Endothelial cell of umbilical vein (primary cell): ENCODE measurements around the gene ZNHIT3.

Experiments used
- EZH2 ChIP-seq: IDR thresholded peaks from 2 replicates; pipeline ENCODE4 v1.6.1; 2012; ENCODE audit warnings: borderline replicate concordance, low read depth, mild to moderate bottlenecking, moderate library complexity, low read length, inconsistent platforms; ENCODE audit not compliant: severe bottlenecking
- FOS ChIP-seq: IDR thresholded peaks from 2 replicates; pipeline ENCODE4 v1.6.1; 2011; ENCODE audit warnings: mild to moderate bottlenecking, low read length, moderate library complexity, borderline replicate concordance; ENCODE audit not compliant: insufficient read depth
- GATA2 ChIP-seq: IDR thresholded peaks from 2 replicates; pipeline ENCODE4 v1.7.0; 2011; ENCODE audit warnings: low read depth, mild to moderate bottlenecking, moderate library complexity, mixed read lengths, low read length; ENCODE audit not compliant: insufficient read length, insufficient read depth
- MAX ChIP-seq: IDR thresholded peaks from 2 replicates; pipeline ENCODE4 v1.6.1; 2011; ENCODE audit not compliant: insufficient read depth, insufficient read length
- POLR2A ChIP-seq: IDR thresholded peaks from 2 replicates; pipeline ENCODE4 v1.6.1; 2012; ENCODE audit warnings: low read depth, mild to moderate bottlenecking, control low read depth, low read length
- POLR2AphosphoS5 ChIP-seq: IDR thresholded peaks from 2 replicates; pipeline ENCODE4 v1.6.1; 2012; ENCODE audit warnings: low read depth, mild to moderate bottlenecking, control low read depth, low read length, moderate library complexity; ENCODE audit not compliant: insufficient read depth
- TF ChIP-seq, protein P1 (sequence below), 2 donors: IDR thresholded peaks; 1 replicate in 1 of 2; 2 replicates in 1 of 2; pipeline ENCODE4 v1.5.1; 2011; ENCODE audit warnings: low read length in 2 of 2, mild to moderate bottlenecking in 2 of 2, moderate library complexity in 2 of 2, control low read depth in 1 of 2, inconsistent platforms in 1 of 2, low read depth in 1 of 2; ENCODE audit not compliant: insufficient read depth in 1 of 2; ENCODE audit errors: extremely low read depth in 1 of 2

- TF ChIP-seq, protein P1, sequence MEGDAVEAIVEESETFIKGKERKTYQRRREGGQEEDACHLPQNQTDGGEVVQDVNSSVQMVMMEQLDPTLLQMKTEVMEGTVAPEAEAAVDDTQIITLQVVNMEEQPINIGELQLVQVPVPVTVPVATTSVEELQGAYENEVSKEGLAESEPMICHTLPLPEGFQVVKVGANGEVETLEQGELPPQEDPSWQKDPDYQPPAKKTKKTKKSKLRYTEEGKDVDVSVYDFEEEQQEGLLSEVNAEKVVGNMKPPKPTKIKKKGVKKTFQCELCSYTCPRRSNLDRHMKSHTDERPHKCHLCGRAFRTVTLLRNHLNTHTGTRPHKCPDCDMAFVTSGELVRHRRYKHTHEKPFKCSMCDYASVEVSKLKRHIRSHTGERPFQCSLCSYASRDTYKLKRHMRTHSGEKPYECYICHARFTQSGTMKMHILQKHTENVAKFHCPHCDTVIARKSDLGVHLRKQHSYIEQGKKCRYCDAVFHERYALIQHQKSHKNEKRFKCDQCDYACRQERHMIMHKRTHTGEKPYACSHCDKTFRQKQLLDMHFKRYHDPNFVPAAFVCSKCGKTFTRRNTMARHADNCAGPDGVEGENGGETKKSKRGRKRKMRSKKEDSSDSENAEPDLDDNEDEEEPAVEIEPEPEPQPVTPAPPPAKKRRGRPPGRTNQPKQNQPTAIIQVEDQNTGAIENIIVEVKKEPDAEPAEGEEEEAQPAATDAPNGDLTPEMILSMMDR (IDR thresholded peaks at IDR 0.05; ENCODE audit: extremely low read depth in 1 of 2, insufficient read depth in 1 of 2, low read depth in 1 of 2, low read length in 2 of 2), result no peak
- TF ChIP-seq EZH2 (no peak), MAX (no peak), GATA2 (no peak), POLR2A (no peak), POLR2AphosphoS5 (no peak), FOS (no peak)
Observed at GRCh38 chr17:36510636-36511035, 24.2 kb downstream of the ZNHIT3 start.
